EL (cell line): ENCODE data around the gene ZNF710.
"Not testable (repeated sequence)": the region's sequence is repeated elsewhere in the genome, so short reads cannot be mapped to it uniquely, and the experiment has no call there.

Source experiments
- DNase-seq: peaks from one replicate; pipeline ENCODE4 v3.0.0-alpha.2; 2016

ZNF710 gene

DNA sequence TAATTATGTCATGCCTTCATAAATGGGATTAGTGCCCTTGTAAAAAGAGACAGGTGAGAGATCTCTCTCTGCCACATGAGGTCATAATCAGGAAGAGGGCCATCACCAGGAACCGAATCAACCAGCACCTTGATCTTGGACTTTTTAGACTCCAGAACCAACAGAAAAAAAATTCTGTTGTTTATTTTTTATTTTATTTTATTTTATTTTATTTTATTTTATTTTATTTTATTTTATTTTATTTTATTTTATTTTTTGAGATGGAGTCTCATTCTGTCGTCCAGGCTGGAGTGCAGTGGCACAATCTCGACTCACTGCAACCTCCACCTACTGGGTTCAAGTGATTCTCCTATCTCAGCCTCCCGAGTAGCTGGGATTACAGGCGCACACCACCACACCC lies 106.9 kb downstream of the ZNF710 start:
- not testable (repeated sequence) for DNase-seq

DNA sequence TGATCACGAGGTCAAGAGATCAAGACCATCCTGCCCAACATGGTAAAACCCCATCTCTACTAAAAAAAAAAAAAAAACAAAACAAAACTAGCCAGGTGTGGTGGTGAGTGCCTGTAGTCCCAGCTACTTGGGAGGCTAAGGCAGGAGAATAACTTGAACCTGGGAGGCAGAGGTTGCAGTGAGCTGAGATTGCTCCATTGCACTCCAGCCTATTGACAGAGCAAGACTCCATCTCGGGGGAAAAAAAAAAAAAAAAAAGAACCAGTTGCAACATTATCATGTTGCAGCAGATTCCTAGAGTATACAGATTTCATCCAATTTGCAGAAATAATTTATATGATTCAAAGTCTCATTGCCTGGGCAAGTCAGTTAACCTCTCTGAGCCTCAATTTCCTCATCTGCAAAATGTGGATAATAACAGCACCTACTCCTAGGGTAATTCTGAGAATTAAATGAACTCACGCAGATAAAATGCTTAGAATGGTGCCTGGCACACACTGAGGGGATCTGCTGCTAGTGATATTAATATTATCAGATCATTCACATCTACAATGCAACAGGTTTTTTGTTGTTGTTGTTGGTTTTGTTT lies 108.1 kb downstream of the ZNF710 start:
- DNase-seq = not testable (repeated sequence)

GRCh38 chr15:90113166-90113565 lies 112.0 kb downstream of the ZNF710 start:
- no peak for DNase-seq

DNA sequence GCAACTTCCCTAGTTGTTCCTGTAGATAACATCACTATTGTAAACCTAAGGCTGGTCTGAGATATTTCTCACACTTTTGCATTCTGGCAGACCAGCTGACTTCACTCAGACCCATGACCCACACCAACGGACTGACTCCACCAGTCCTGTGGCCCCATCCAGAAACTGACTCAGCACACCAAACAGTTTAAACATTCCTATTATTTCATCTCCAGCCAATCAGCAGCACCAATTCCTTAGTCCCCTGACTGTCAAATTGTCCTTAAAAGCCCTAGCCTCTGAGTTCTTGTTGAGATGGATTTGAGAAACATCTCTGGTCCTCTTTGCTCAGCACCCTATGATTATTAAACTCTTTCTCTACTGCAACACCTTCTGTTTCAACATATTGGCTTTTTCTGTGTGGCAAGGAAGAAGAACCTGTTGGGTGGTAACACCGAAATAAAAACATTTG lies 113.4 kb downstream of the ZNF710 start:
- no peak for DNase-seq

DNA sequence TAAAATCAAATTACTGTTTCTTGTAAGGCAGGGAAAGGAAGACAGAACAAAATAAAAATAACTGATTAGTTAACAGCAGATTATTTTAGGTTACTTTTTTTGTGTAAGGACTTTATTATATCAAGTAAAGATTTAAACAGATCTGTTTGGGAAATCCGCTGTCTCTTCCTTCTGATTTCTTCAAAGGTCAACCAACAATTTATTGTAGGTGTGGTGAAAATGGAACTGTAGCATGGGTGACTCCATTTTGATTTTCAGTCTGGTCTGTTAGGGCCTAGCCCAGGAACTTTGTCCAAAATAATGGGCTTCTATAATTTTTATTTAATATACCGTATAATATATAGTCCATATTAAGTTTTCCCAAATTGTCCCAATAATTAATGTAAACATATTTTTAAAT lies 114.7 kb downstream of the ZNF710 start:
- no peak for DNase-seq

- DNase-seq = no peak
Observed at GRCh38 chr15:90119367-90119766, 118.2 kb downstream of the ZNF710 start.

GRCh38 chr15:90121086-90121485 lies 120.0 kb downstream of the ZNF710 start:
- DNase-seq = no peak

GRCh38 chr15:90124507-90124906 lies 123.4 kb downstream of the ZNF710 start:
- DNase-seq = no peak

- DNase-seq = no peak
Observed at GRCh38 chr15:90126022-90126421, 124.9 kb downstream of the ZNF710 start.

- peak; percentile 14 for DNase-seq
Observed at GRCh38 chr15:90126596-90127435, 125.7 kb downstream of the ZNF710 start.

- DNase-seq = no peak
Observed at GRCh38 chr15:90130291-90130690, 129.2 kb downstream of the ZNF710 start.
